ENCODE measurements around the gene SYDE1. TPM values are rescaled to one million over a fixed set of nuclear protein-coding genes. Genes with fewer than 3 reads are reported as not detected.

The SYDE1 gene
- total RNA-seq, 1 experiment from 2014 or later: 4.4 TPM

DNA sequence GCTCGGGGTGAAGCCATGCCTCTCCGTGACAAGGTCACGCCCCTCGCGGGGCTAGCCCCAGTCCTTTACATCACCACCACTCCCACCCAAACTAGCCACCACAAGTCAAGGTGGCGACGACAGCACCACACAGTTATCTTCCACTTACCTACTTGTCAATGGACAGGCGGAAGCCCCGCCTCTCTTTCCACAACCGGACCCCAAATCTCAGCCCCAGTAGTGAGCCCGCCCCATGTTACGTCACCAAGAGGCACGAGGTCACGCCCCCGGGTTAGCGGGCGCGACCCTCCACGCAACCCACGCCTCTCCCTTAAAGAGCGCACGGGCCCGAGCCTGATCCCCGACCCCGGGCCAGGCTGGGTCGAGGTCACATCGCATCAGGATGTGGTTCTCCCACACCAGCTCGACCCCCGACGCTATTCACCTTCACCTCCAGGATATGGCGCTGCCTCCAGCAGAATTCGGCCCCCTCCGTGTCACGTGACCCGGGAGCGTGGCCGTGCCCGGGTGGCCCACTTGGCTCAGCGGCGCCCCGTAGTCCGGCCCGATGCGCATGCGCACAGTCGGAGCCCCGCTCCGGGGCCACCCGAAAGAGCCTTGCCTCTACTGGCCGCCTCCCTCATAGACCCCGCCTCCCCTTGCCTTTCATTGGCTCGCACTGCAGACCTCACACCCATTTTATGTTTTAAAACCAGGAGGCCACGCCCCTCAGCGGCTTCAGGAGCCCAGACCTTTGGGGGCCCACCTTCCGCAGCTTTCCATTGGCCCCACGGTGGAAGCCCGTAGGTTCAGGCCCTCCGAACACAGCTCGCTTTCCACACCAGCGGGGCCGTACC is 18.2 kb downstream of the SYDE1 start:
- no peaks in the 10 kb centered on the region for H3K27me3 Mint-ChIP-seq (ENCODE audit: insufficient read depth, unreplicated experiment)
- intact Hi-C loops (cut with micrococcal nuclease; ENCODE audit: unreplicated experiment): loop anchor here (2.0 kb wide), 1 partner anchor 19 kb away; the partner anchor contains the start of gene SYDE1
- no peaks in the 10 kb centered on the region; the same call in 1 of the 2 replicates for H3K36me3 ChIP-seq (ENCODE audit: control insufficient read depth, insufficient read depth, low read length)
- peak overlapping the region; percentile 100 for H3K27ac Mint-ChIP-seq (ENCODE audit: unreplicated experiment)
- peak overlapping the region; percentile 99 for H3K4me3 ChIP-seq (ENCODE audit: low read depth, low read length)
- ChIA-PET CTCF (interaction anchor here (1.7 kb wide), 1 partner anchor 24 kb away, joined by 5 read pairs; no protein-coding TSS in a partner anchor), POLR2A (interaction anchor here (1.0 kb wide), 1 partner anchor 19 kb away, joined by 3 read pairs; no protein-coding TSS in a partner anchor)
- H3K9me3 Mint-ChIP-seq (ENCODE audit: unreplicated experiment): no peaks in the 10 kb centered on the region
- 0 out of 2 replicates have a peak, but pooled peaks cover 4% of the 10 kb centered on the region for H3K4me1 ChIP-seq
- no TSS peak for BruUV-seq (replicated peaks)
- DNase-seq: peak; percentile 98 to 99
- H3K9me3 ChIP-seq: no peaks in the 10 kb centered on the region
- H3K27me3 ChIP-seq (replicated peaks; ENCODE audit: control insufficient read depth, insufficient read depth, low read length): no peaks in the 10 kb centered on the region
- no peak for TF ChIP-seq CTCF (IDR thresholded peaks at IDR 0.05; ENCODE audit: insufficient read depth in 1 of 2, low read depth in 1 of 2, low read length in 1 of 2, severe bottlenecking in 1 of 2, unreplicated experiment in 1 of 2)
- H3K4me3 Mint-ChIP-seq (ENCODE audit: unreplicated experiment): peak overlapping the region; percentile 100
- peaks cover 6% of the 10 kb centered on the region for H3K4me1 Mint-ChIP-seq (ENCODE audit: low read depth, unreplicated experiment)
- peaks cover 28% of the 10 kb centered on the region for H3K36me3 Mint-ChIP-seq (ENCODE audit: insufficient read depth, unreplicated experiment)

DNA sequence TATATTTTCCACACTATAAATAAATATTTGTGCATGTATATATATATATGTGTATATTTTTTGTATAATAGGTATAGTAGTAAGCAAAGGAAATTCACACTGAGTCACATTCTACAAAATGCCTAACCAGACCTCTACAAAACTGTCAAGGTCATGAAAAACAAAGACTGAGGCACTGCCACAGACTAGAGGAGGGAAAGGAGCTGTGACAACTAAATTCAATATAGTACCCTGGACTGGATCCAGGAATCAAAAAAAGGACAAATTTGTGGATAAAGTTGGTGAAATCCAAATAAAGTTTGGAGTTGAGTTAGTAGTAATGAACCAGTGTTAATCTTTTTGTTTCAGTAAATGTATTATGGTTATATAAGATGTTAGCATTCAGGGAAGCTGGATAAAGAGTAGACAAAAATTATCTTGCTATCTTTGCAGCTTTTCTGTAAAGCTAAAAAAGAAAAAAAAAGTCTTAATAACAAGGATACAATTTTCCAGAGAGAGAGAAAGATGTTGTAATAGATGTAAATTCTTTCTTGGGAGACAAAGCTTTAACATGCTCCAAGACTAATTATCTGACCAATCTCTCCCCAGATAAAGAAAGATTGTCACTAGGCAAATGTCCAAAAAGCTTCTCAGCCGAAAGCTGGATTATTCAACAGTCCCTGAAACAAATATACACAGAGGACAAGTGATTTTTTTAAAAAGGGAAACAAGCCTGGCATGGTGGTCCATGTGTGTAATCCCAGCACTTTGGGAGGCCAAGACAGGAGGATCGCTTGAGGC is 19.1 kb downstream of the SYDE1 start:
- Mint-ChIP-seq H3K36me3 (ENCODE audit: insufficient read depth, unreplicated experiment) (peaks cover 23% of the 10 kb centered on the region), H3K27ac (ENCODE audit: unreplicated experiment) (no peak overlapping the region), H3K9me3 (ENCODE audit: unreplicated experiment) (no peaks in the 10 kb centered on the region), H3K4me3 (ENCODE audit: unreplicated experiment) (peak overlapping the region; percentile 100), H3K4me1 (ENCODE audit: low read depth, unreplicated experiment) (peaks cover 2% of the 10 kb centered on the region), H3K27me3 (ENCODE audit: insufficient read depth, unreplicated experiment) (no peaks in the 10 kb centered on the region)
- ChIA-PET POLR2A (no interaction called here), CTCF (interaction anchor here (0.6 to 1.7 kb wide), 3 partner anchors 25 to 583 kb away, joined by 3 to 5 read pairs (median 5); no protein-coding TSS in a partner anchor)
- H3K9me3 ChIP-seq: no peaks in the 10 kb centered on the region
- H3K27me3 ChIP-seq (replicated peaks; ENCODE audit: control insufficient read depth, insufficient read depth, low read length): no peaks in the 10 kb centered on the region
- TF ChIP-seq CTCF (IDR thresholded peaks at IDR 0.05; ENCODE audit: insufficient read depth in 1 of 2, low read depth in 1 of 2, low read length in 1 of 2, severe bottlenecking in 1 of 2, unreplicated experiment in 1 of 2): no peak
- peak overlapping the region; percentile 30 for H3K4me3 ChIP-seq (ENCODE audit: low read depth, low read length)
- DNase-seq: no peak
- no peaks in the 10 kb centered on the region for H3K36me3 ChIP-seq (ENCODE audit: control insufficient read depth, insufficient read depth, low read length)
- H3K4me1 ChIP-seq: no peaks in the 10 kb centered on the region
- TSS peak; percentile 79 for BruUV-seq (replicated peaks)
- intact Hi-C loops (cut with micrococcal nuclease; ENCODE audit: unreplicated experiment): no loop called here

DNA sequence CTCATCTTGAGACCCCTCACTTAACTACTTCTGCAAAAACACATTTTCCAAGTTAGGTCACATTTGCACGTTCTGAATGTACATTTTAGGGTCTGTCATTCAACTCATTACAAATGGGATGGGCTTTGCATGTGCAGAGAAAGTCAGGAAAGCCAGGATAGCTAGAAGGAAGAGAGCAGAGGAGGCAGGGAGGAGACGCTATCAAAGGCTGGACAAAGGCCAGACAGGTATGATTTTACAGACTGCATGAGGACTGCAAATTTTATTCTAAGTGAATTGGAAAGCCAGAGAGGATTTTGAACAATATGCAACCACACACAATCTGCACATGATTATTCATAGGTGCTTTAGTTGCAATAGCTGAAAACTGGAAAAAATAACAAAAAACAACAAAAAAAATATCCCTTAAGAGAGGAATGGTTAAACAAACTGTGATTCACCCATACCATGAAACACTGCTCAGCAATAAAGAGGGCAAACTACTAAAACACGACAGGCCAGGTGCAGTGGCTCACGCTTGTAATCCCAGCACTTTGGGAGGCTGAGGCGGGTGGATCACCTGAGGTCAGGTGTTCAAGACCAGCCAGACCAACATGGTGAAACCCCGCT is 21.1 kb downstream of the SYDE1 start:
- H3K9me3 Mint-ChIP-seq (ENCODE audit: unreplicated experiment): no peaks in the 10 kb centered on the region
- peaks cover 15% of the 10 kb centered on the region for H3K36me3 Mint-ChIP-seq (ENCODE audit: insufficient read depth, unreplicated experiment)
- BruUV-seq (replicated peaks): no TSS peak
- H3K4me1 Mint-ChIP-seq (ENCODE audit: low read depth, unreplicated experiment): no peaks in the 10 kb centered on the region
- no peak for DNase-seq
- ChIA-PET POLR2A (no interaction called here), CTCF (no interaction called here)
- no peak overlapping the region for H3K4me3 Mint-ChIP-seq (ENCODE audit: unreplicated experiment)
- intact Hi-C loops (cut with micrococcal nuclease; ENCODE audit: unreplicated experiment): no loop called here
- no peak overlapping the region for H3K27ac Mint-ChIP-seq (ENCODE audit: unreplicated experiment)
- no peaks in the 10 kb centered on the region for H3K9me3 ChIP-seq
- no peaks in the 10 kb centered on the region for H3K4me1 ChIP-seq
- no peaks in the 10 kb centered on the region for H3K36me3 ChIP-seq (ENCODE audit: control insufficient read depth, insufficient read depth, low read length)
- H3K4me3 ChIP-seq (ENCODE audit: low read depth, low read length): no peak overlapping the region
- no peaks in the 10 kb centered on the region for H3K27me3 Mint-ChIP-seq (ENCODE audit: insufficient read depth, unreplicated experiment)
- H3K27me3 ChIP-seq (replicated peaks; ENCODE audit: control insufficient read depth, insufficient read depth, low read length): no peaks in the 10 kb centered on the region
- TF ChIP-seq CTCF (IDR thresholded peaks at IDR 0.05; ENCODE audit: insufficient read depth in 1 of 2, low read depth in 1 of 2, low read length in 1 of 2, severe bottlenecking in 1 of 2, unreplicated experiment in 1 of 2): no peak
